GM13976 (cell line): ENCODE data around the gene ARHGEF5.
"Not testable (repeated sequence)": the region's sequence is repeated elsewhere in the genome, so short reads cannot be mapped to it uniquely, and the experiment has no call there.

ENCODE experiments used
- DNase-seq: peaks from one replicate; pipeline ENCODE4 v3.0.0; 2012; ENCODE audit warnings: low spot score
- in situ Hi-C: fragments of 300-500 bp; cut with MboI; formaldehyde crosslinking; loops from one replicate; pipeline ENCODE4 v1.12.0; 2022; ENCODE audit warnings: low sequenced_read_pairs, mixed read lengths, inconsistent platforms; ENCODE audit not compliant: unreplicated experiment

ARHGEF5 gene

DNA sequence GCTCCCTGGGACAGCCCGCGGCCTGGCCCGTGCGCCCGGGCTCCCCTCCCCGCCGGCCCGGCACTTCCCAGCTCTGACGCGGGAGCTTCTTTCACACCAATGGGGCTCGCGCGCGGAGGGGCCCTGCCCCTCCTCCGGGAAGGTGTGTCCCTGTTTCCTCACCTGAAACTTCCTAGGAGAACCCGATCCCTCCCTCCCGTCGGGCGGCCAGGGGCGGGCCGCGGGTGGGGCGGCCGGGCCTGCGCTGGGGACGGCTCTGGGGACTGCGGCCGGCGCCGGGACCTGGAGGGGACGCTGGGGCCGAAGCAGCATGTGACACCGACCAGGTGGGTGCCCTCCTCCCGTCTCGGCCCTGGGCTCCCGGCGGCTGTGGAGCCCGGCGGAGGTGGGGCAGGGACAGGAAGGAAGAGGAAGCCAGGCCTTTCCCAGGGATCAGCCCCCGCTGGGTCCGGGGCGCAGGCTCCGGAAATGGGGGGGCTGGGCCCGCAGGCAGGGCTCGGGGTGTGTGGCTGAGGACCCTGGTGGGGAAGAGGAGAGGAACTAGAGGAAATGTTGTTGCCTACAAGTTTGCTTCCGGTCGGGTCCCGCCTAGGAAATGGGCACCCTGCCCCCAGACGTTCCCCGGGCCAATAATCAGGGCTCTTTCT, at the start of gene ARHGEF5:
Gene ARHGEF5 (plus strand): TSS at position 227 of the 647 bp plus-strand sequence. CDS start 7,268 bp downstream, outside the sequence.
- in situ Hi-C loops, DNase-seq: not testable (repeated sequence)

DNA sequence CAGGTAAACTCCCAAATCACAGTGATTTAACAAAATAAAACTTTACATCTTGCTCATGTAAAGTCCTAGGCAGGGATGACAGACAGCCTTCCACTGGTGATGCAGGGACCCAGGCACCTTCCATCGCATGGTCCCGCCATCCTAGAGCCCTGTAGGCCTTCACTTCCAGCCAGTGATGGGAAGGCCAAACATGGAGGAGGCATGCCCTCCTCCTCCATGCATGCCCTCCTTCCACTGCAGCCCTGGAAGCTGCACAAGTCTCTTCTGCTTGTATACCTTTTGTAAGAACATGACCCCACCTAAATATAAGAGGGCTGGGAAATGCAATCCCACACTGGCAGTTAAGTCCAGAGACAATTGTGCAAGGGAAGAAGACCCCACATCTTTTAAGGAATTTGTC, 45.5 kb upstream of the ARHGEF5 start:
- in situ Hi-C loops = not testable (repeated sequence)

DNA sequence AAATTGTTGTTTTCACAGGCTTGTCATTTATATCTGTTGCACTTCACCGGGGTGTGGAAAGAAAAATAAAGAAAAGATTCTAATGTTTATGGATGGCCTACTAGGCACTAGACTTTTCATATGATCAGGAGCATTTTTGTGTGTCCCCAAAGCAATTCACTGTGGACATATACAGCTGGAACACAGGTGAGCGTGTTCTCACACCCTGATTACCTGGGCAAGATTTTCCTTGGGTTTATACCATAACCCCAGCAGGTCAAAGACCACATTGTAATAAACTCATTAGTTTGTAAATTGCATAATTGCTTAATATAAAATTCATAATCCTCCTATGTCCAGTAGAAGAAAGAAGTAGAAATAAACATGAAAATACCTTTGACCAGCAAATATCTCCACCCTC, 44.0 kb upstream of the ARHGEF5 start:
- DNase-seq, in situ Hi-C loops: not testable (repeated sequence)

More for the DNA sequence above, 45.5 kb upstream of the ARHGEF5 start:
- not testable (repeated sequence) for DNase-seq

DNA sequence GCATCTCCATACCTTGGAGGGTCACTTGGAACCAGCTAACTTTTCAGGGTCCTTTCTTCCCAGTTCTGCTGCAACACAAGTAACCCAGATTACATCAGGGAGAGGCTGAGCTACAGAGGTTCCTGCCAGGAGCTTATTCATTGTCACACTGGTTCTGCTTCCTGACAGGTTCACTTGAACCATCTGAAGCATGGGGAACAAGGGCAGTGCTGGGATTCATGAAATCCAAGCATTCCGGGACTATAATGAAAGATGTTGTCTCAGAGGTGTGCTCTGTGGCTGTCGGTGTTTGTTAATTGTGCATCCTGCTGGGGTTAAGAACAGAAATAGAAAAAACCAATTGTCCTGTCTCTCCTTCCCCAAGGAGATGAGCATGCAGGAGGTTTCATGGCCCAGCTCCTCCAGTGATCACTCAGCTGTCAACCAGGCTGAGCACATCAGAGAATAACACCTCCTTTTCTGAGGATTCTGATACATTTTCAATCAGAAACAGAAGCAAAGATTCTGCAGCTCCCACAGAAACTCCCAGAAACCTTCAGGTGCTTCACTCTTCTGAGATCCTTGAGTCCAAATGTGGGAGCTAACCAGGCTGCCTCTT, 43.2 kb upstream of the ARHGEF5 start, which contains the start of gene OR2A1:
Gene OR2A1 (plus strand): TSS at position 548 of the 598 bp plus-strand sequence. CDS start 5,706 bp downstream, outside the sequence.
- DNase-seq, in situ Hi-C loops: not testable (repeated sequence)

DNA sequence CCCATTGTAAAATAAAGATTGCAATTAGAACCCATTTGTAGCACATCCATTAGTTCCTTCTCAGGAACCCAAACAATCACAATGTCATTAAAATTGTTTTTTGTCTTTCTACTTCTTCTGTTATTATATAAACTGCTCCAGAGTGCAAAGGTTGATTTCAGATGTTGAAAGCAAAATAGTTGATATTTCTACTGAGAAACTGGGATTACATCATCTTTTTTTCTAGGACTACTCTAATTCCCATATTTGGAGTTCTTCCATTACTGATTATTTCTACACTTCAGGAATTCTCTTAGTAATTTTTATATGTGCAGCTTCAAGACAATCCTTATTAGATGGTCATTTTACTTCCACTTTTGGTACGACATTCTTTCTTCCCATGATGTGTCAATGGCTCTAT, 37.7 kb upstream of the ARHGEF5 start:
- in situ Hi-C loops, DNase-seq: not testable (repeated sequence)

DNA sequence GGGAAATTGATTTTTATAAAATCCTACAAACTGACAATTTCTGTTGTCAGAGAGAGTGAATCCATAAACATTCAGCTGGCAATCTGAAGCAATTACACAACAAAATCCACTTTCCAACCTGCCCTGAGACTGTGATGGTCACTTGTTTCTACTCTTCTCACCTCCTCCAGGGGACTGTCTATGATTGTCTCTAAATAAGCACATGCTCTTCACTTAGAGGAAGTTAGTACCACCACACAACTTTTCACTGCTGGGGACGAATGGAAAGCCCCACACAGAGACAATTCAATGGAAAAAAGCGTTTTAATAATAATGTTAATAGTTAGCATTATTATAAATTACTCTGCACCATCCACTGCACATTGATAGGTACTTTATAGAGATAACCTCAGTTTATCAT, 35.7 kb upstream of the ARHGEF5 start:
- in situ Hi-C loops, DNase-seq: not testable (repeated sequence)

DNA sequence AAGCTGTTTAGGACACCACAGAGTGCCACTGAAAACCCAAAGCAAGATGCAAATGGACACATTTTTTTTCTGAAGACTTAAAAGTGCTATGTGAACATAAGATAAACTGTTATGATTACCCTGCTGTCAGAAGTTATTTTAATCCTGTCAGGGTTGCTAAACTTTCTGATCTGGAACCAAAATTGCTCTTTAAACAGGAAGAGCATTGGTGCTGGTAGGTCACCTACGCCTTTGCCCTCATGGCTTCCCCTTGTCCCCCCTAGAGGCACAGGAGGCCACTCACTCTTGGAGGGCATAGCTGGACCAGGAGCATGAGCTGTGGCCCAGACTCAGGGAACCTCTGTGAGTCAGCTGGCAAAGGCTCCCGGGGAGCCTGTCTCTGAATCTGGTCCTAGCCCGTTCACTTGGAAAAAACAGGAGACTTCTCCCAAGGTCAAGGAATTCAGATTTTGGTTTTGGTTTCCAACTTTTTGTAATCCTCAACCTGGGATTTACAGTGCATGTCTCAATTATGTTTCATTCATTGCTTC, 33.5 kb upstream of the ARHGEF5 start:
- DNase-seq, in situ Hi-C loops: not testable (repeated sequence)

DNA sequence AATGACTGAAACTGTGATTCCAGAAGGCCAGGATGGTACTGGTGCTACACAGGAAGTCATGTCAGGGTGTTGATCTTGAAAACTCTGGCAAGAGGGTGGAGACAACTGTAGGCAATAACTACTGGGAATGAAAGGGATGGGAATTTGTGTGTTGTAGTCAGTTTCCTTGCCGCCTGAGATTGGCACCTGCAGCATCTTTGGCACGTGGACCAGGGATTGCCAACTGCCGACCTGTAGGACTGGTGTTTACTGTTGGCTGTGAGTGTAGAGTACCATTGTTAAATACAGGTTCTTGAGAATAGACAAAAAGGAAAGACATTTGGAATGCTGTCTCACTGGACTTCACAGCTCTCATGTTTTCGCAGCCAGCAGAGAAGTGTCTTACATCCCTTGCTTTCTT, 31.8 kb upstream of the ARHGEF5 start:
- in situ Hi-C loops, DNase-seq: not testable (repeated sequence)

DNA sequence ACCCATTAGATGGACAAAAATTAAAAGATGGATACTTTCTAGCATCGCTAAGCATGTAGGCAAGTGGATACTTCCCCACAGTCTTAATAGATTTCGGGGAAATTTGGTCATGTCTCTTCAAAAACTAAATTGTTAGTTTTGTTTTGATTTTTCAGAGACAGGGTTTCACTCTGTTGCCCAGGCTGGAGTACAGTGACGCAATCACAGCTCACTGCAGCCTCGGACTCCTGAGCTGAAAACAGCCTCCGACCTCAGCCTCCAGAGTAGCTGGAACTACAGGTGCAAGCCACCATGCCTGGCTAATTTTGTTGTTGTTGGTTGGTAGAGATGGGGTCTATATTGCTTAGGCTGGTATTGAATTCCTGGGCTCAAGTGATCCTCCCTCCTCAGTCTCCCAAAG, 29.3 kb upstream of the ARHGEF5 start:
- in situ Hi-C loops, DNase-seq: not testable (repeated sequence)

DNA sequence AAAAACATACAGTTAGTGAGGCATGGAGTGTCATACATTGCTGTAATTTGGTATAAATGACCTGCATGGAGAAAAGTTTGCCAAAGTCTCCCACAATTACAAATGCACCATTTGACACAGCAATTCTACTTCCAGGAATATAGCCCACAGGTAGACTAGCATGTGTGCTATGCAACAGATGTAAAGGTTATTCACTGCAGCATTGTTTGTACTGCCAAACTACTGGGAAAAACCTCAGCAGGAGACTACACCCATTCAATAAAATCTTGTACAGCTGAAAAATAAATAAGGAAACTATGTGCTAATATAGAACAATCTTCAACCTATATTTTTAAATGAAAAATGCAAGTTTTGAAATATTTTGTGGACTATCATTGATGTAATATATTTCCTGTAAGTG, 25.2 kb upstream of the ARHGEF5 start:
- DNase-seq, in situ Hi-C loops: not testable (repeated sequence)

DNA sequence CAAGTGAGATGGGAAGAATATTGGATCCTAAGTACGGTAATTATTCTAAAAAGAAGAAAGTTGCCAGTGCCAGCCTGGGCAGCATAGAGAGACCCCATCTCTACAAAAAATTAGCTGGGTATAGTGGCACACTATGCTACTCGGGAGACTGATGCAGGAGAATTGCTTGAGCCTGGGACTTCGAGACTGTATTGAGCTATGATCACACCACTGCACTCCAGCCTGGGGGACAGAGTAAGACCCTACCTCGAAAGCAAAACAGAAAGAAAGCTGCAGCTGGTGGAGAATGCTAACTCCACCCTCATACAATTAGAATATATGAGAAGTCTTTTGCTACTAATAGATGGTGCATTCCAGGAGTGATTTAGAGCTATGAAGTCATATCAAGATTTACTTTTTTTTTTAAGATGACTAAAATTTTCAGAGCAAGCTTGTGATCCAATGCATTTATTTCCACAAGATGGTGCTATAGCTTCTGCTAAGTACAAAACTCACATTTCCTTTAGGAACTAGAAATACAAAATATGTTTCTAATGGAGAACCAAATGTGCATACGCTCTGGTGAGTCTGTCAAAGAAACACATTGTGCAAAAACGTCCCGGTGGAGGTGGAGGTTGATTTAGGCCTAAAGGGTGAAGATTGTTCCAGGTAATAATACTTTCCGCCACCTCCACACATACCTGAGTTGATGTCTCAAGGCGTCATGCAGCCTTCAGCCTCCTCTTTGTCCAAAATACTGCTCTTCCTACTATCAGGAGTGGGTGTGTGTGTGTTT, 23.8 kb upstream of the ARHGEF5 start:
- DNase-seq, in situ Hi-C loops: not testable (repeated sequence)

DNA sequence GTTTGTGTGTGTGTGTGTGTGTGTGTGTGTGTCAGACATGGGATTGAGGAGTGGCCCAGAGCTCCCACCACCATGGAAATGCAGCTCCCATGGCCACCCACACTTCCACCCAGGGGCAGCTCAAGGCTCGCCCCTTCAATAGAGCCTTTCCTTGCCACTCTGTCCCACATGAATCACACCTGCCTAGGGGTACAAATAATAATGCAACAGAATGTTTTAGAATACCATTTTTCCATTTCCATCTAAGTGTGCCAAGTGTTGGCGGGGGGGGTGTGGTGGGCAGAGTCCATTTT, 23.3 kb upstream of the ARHGEF5 start:
- DNase-seq, in situ Hi-C loops: not testable (repeated sequence)

DNA sequence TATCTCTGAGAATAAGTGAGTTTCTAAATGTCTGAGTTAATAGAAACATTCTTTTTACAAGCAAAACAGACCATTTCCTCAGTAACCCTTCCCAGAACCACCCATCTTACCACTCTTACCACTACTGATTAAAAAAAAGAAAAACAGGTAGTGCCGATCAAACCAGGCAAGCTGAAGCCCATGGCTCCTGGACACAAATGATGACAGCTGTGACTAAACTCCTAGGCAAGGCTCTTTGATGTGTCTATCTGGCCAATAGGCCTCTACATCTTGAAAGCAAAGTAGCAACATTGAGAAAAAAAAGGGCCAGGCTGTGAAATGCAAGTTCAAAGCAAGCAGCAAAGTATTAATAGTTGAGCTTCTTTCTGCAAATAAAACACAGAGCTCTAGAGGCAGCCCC, 6.6 kb upstream of the ARHGEF5 start:
- in situ Hi-C loops, DNase-seq: not testable (repeated sequence)

DNA sequence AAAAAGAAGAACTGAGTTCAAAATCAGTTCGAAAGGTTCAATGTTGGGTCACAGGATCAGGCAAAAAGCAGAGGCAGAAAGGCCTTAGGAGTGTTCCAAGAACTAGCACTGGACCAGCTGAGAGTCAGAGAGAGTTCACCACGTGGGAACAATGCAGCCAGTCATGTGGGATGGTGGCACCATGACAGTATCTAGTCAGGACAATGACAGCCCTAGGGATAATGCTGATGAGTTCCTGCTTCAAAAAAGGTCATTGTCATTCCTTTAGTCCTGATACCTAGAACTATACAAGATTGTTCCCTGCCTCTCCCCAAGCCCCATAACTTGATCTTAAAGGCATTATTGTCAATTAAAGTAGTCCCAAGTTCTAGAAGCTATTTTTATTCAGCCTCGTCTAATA, 3.5 kb upstream of the ARHGEF5 start:
- DNase-seq, in situ Hi-C loops: not testable (repeated sequence)

DNA sequence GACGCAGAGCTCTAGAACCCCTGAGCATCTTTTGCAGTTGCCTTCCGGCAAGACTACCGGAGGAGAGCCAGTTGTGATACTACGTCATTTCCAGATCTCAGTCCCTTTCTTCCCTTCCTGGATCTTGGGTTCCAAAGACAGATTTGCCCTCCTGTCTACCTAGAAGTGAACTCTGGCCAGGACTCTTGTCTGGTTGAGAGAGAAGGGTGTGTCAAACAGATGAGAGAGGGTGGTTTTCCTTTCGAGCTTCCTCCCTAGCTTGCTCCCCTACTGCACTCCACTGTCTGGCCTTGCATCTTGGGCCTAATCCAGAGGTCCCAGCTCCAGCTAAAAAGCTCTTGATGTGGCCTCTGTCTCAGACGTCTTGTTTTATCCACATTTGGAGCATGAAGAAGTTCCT, 983 bp downstream of the ARHGEF5 start:
- DNase-seq, in situ Hi-C loops: not testable (repeated sequence)

DNA sequence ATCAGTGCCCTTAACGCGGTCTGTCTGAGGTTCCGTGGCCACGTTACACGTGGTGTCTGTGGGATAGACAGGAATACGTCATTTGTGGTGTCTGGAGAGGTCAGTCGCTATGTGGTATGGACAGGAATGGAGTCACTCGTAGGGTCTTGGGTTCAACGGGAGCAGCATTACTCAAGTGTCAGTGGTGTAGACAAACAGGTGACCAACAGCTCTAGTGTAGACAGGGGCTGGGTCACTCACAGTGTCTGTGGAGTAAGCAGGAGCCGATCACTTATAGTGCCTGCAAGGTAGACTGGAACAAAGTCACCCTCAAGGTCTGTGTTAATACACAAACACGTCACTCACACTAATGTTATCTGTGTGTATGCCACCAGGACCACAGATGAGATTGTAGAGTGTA, 1.7 kb downstream of the ARHGEF5 start:
- in situ Hi-C loops, DNase-seq: not testable (repeated sequence)

DNA sequence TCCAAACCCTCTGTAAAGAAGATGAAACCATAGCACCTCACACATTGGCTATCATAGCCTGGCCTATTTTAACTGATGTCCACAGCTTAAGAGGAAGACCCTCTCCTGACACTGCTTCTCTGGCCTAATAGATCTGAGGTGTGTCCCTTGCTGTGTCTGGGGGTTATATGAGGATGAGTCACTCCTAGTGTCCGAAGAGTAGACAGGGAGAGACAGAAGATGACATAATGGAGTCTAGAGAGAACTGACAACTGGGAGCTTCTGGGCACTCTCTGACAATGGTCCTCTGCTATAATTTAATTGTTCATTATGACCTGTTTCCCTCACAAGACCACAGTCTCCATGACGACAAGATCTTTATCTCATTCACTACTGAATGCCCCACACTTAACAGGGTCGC, 6.9 kb downstream of the ARHGEF5 start:
- DNase-seq, in situ Hi-C loops: not testable (repeated sequence)

DNA sequence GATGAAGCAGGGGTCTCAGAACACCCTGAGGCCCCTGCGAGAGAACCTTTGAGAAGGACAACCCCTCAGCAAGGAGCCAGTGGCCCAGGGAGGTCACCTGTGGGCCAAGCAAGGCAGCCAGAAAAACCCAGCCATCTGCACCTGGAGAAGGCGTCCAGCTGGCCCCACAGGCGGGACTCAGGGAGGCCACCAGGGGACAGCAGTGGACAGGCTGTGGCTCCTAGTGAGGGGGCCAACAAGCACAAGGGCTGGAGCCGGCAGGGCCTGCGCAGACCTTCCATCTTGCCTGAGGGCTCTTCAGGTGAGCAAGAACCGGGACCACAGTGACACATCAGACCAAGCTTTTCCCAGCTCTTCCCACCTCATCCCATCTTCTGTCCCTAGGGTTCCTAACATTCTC, 10.3 kb downstream of the ARHGEF5 start:
- in situ Hi-C loops, DNase-seq: not testable (repeated sequence)

DNA sequence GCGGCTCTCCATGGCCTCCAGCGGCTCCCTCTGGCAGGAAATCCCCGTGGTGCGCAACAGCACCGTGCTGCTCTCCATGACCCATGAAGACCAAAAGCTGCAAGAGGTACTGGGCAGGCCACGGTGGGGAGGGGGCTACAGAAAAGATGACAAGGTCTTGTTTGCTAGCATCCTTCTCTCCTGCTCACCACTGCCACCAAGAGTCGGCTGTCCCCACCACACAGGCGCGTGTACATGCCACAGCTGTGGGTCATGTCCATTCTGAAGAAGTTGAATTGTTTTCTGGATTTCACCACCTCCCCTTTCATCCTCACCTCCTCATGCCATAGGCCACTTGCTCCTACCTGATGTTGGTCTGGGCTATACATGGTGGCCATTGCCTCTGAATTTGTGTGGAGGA, 12.0 kb downstream of the ARHGEF5 start:
- in situ Hi-C loops, DNase-seq: not testable (repeated sequence)
